Mesendoderm (in vitro differentiated cells): ENCODE data around the gene NSL1.

Source experiments
- DNase-seq: peaks from one replicate; pipeline ENCODE4 v3.0.0; 2013
- H2AK5ac ChIP-seq: 2 replicates; pipeline ENCODE4 v1.6.1; 2013; ENCODE audit warnings: low read length, inconsistent platforms
- H2BK120ac ChIP-seq: 2 replicates; pipeline ENCODE4 v1.6.1; 2013; ENCODE audit warnings: low read depth, mild to moderate bottlenecking, low read length, moderate library complexity, mixed read lengths
- H2BK15ac ChIP-seq: replicated peaks from 2 replicates; pipeline ENCODE4 v1.6.1; 2013; ENCODE audit warnings: low read depth, mild to moderate bottlenecking, moderate library complexity
- H2BK5ac ChIP-seq: 2 replicates; pipeline ENCODE4 v1.6.1; 2013; ENCODE audit warnings: low read length, inconsistent platforms
- H3K18ac ChIP-seq: 2 replicates; pipeline ENCODE4 v1.6.1; 2013; ENCODE audit warnings: mild to moderate bottlenecking, low read length, mixed read lengths
- H3K23ac ChIP-seq: one replicate; pipeline ENCODE4 v1.6.1; 2013; ENCODE audit warnings: low read length
- H3K27ac ChIP-seq: 2 replicates; pipeline ENCODE4 v1.5.1; 2013; ENCODE audit warnings: low read depth, mild to moderate bottlenecking, inconsistent platforms, low read length, moderate library complexity
- H3K27me3 ChIP-seq: 2 replicates; pipeline ENCODE4 v1.6.1; 2013; ENCODE audit warnings: low read length, control low read depth, mild to moderate bottlenecking, inconsistent platforms; ENCODE audit not compliant: insufficient read depth, poor library complexity
- H3K36me3 ChIP-seq: 2 replicates; pipeline ENCODE4 v1.6.1; 2013; ENCODE audit warnings: low read length, inconsistent platforms; ENCODE audit not compliant: control insufficient read depth, insufficient read depth
- H3K4ac ChIP-seq: one replicate; pipeline ENCODE4 v1.6.1; 2013; ENCODE audit warnings: low read depth, mild to moderate bottlenecking, low read length, moderate library complexity
- H3K4me1 ChIP-seq: 2 replicates; pipeline ENCODE4 v1.6.1; 2013; ENCODE audit warnings: low read depth, low read length, inconsistent platforms; ENCODE audit not compliant: control insufficient read depth
- H3K4me2 ChIP-seq: 2 replicates; pipeline ENCODE4 v1.6.1; 2013; ENCODE audit warnings: low read length
- H3K4me3 ChIP-seq: 2 replicates; pipeline ENCODE4 v1.5.1; 2013; ENCODE audit warnings: mild to moderate bottlenecking, low read length
- H3K56ac ChIP-seq: one replicate; pipeline ENCODE4 v1.6.1; 2013; ENCODE audit warnings: low read length
- H3K79me1 ChIP-seq: 2 replicates; pipeline ENCODE4 v1.6.1; 2013; ENCODE audit warnings: low read length, inconsistent platforms
- H3K79me2 ChIP-seq: 2 replicates; pipeline ENCODE4 v1.6.1; 2013; ENCODE audit warnings: mild to moderate bottlenecking, low read length; ENCODE audit not compliant: control insufficient read depth, insufficient read depth
- H3K9ac ChIP-seq: 2 replicates; pipeline ENCODE4 v1.6.1; 2013; ENCODE audit warnings: low read length, inconsistent platforms
- H4K5ac ChIP-seq: one replicate; pipeline ENCODE4 v1.6.1; 2013; ENCODE audit warnings: low read length
- H4K8ac ChIP-seq: one replicate; pipeline ENCODE4 v1.6.1; 2013; ENCODE audit warnings: low read depth, mild to moderate bottlenecking, control low read depth, low read length, moderate library complexity
- WGBS: extraction: QIAGEN DNeasy Blood & Tissue Kit; methylation state at CpG from one replicate; pipeline ENCODE4 v1.1.7; 2013; ENCODE audit warnings: low lambda C conversion rate, missing lambda C conversion rate; ENCODE audit not compliant: insufficient coverage; ENCODE audit errors: extremely low coverage; 5-methylcytosine and 5-hydroxymethylcytosine counted together

The NSL1 gene

DNA sequence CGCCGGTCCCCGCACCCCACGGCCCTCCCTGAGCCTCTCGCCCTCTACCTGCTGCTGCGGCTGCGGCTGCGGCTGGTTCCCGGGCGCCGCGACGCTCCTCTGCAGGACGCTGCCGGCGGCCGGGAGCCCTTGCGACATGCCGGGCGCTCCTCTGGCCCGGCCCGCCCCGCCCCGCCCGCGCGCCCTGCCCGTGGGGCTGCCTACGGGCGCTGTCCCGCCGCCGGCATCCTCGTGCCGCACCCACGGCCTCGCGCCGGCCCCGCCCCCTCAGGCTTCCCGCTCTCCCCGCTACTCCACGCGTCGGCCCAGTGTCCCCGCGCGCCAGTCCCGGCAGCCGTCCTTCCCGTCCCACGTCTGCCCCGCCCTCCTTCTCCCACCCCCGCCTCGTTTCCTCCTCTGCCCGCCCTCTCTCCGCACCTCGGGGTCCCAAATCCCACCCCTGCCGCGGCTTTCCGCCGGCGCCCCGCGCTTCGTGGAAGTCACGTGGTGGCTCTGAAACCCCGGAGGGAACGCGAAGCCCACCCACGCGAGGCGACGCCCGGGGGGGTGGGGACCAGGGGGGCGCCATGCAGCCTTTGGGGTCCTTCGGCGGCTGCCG is 91.9 kb downstream of the NSL1 start, which contains the start of gene BATF3:
Gene BATF3, minus strand, starts transcription at position 216 of the 598 bp plus-strand sequence. Its CDS starts 78 bp downstream, at position 138.
- Histone ChIP-seq H2BK120ac (no peak within 1 kb of the TSS), H3K4me2 (peak within 1 kb of the TSS; percentile 43), H3K4me3 (no peak within 1 kb of the TSS), H2AK5ac (no peak within 1 kb of the TSS), H4K5ac (no peak within 1 kb of the TSS), H3K79me2 (no peaks in the 10 kb centered on the region), H3K56ac (peak within 1 kb of the TSS; percentile 59), H3K4me1 (peaks cover 2% of the 10 kb centered on the region), H3K79me1 (no peaks in the 10 kb centered on the region), H2BK5ac (no peak within 1 kb of the TSS), H3K9ac (no peak within 1 kb of the TSS), H3K4ac (no peak within 1 kb of the TSS), H3K18ac (peak within 1 kb of the TSS; percentile 24), H3K27me3 (peaks cover 12% of the 10 kb centered on the region), H3K36me3 (no peaks in the 10 kb centered on the region), H3K23ac (peak within 1 kb of the TSS; percentile 85), H4K8ac (no peak within 1 kb of the TSS), H3K27ac (no peak within 1 kb of the TSS), H2BK15ac (no peak within 1 kb of the TSS)
- WGBS, result no CpG with 5 or more reads among the region's 79 CpGs
- no peak for DNase-seq

GRCh38 chr1:212699104-212699624 is 92.4 kb downstream of the NSL1 start:
- Histone ChIP-seq H2BK5ac (no peak overlapping the region), H3K4me3 (no peak overlapping the region), H4K5ac (no peak overlapping the region), H2BK15ac (no peak overlapping the region), H3K18ac (no peak overlapping the region), H3K23ac (no peak overlapping the region), H3K36me3 (no peaks in the 10 kb centered on the region), H2BK120ac (no peak overlapping the region), H3K9ac (no peak overlapping the region), H3K79me2 (no peaks in the 10 kb centered on the region), H3K4ac (no peak overlapping the region), H4K8ac (no peak overlapping the region), H3K4me2 (peak overlapping the region; percentile 13), H3K79me1 (no peaks in the 10 kb centered on the region), H3K27me3 (peaks cover 12% of the 10 kb centered on the region), H2AK5ac (no peak overlapping the region), H3K4me1 (peaks cover 2% of the 10 kb centered on the region), H3K27ac (no peak overlapping the region), H3K56ac (peak overlapping the region; percentile 59)
- WGBS, result no CpG with 5 or more reads among the region's 42 CpGs
- peak; percentile 81 for DNase-seq

GRCh38 chr1:212698467-212699103 is 93.0 kb downstream of the NSL1 start:
- no peaks in the 10 kb centered on the region for H3K36me3 ChIP-seq
- no peak overlapping the region for H2AK5ac ChIP-seq
- H3K56ac ChIP-seq, result no peak overlapping the region
- no peak overlapping the region for H3K23ac ChIP-seq
- WGBS, result no CpG with 5 or more reads among the region's 12 CpGs
- peaks cover 12% of the 10 kb centered on the region for H3K27me3 ChIP-seq
- H3K9ac ChIP-seq, result no peak overlapping the region
- no peak overlapping the region for H2BK120ac ChIP-seq
- no peaks in the 10 kb centered on the region for H3K79me2 ChIP-seq
- DNase-seq, result peak; percentile 73
- H2BK15ac ChIP-seq, result no peak overlapping the region
- H3K4me1 ChIP-seq, result peaks cover 2% of the 10 kb centered on the region
- H3K4me3 ChIP-seq, result no peak overlapping the region
- no peak overlapping the region for H3K27ac ChIP-seq
- no peak overlapping the region for H4K5ac ChIP-seq
- H2BK5ac ChIP-seq, result no peak overlapping the region
- no peak overlapping the region for H3K4ac ChIP-seq
- peak overlapping the region; percentile 13 for H3K4me2 ChIP-seq
- H4K8ac ChIP-seq, result no peak overlapping the region
- H3K79me1 ChIP-seq, result no peaks in the 10 kb centered on the region
- H3K18ac ChIP-seq, result no peak overlapping the region

DNA sequence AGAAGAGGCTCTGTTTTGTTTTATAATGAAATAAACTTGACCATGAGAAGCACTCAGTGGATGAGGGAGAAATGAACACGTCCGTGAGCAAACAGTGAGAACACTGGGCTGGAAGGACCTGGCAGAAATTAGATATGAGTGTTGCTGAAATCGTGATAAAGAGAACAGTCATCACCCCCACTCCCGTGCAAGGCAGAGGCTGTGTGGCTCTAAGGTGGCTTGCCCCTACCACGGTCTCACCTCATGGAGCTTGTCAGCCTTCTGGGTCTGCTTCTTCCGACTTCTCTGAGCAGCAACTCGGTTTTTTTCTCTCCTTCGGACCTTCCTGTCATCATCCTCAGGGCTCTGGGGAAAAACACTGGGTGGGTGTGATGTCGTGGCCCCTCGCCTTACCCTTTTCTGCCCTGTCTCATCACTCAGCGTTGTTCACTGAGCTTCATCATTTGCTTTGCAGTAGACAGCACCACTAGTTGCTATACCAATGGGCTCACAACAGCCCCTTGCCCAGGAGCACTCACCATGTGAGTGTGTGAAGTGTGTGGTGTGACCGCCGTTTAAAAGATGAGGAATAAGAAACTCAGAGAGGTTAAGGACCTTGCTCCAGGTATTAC is 94.8 kb downstream of the NSL1 start:
- H3K27me3 ChIP-seq, result peaks cover 12% of the 10 kb centered on the region
- WGBS, result no CpG with 5 or more reads among the region's 13 CpGs

DNA sequence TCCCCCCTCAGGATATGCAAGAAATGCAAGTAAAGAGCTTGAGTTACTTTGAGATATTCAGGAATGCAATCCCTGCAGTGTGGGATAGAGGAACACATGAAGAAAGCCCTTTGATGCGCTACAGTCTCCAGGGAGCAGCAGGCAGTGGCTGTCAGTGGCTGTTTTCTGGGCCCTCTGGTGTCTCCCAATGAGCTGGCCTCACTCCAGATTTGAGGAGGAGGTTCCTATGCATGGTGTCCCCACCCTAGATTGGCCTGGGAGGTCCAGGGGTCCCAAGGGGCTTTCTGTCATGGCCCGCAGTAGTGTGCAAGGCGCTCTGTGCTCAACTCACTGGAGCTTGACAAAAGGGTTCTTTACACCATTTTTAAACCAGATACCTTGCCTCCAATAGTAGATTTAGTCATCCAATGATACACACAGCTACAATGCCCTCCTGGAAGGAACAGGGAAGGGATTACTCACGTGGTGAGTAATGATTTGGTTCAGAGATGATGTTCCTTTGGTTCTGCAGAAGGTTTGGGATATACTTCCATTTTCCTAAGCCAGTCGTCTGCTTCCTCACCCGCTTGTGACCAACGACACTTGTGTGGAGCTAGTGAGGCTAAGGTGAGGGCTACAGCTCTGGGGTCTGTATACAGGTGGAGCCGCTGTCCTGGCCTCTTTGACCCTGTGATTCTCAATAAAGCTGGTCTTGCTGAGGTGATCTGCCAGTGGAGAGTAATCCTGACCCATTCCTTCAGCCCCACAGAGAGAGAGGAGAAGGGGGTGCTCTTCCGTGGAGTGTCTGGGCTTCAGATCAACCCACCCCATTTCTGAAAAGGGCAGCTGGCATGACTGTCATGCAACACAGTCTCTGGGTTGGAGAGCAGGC is 98.6 kb downstream of the NSL1 start:
- Histone ChIP-seq H3K4me2 (no peak overlapping the region), H3K79me2 (no peaks in the 10 kb centered on the region), H3K27me3 (no peaks in the 10 kb centered on the region), H4K8ac (no peak overlapping the region), H3K4me1 (no peaks in the 10 kb centered on the region), H2BK120ac (no peak overlapping the region), H3K56ac (no peak overlapping the region), H3K18ac (no peak overlapping the region), H4K5ac (no peak overlapping the region), H3K4ac (no peak overlapping the region), H3K79me1 (no peaks in the 10 kb centered on the region), H2BK5ac (no peak overlapping the region), H3K4me3 (no peak overlapping the region), H3K36me3 (no peaks in the 10 kb centered on the region), H3K27ac (no peak overlapping the region), H2BK15ac (no peak overlapping the region), H3K9ac (no peak overlapping the region), H3K23ac (no peak overlapping the region), H2AK5ac (no peak overlapping the region)
- no CpG with 5 or more reads among the region's 9 CpGs for WGBS
- peak; percentile 65 for DNase-seq

More for the DNA sequence above, 94.8 kb downstream of the NSL1 start:
- Histone ChIP-seq H3K79me1 (no peaks in the 10 kb centered on the region), H4K5ac (no peak overlapping the region), H2AK5ac (no peak overlapping the region), H3K4me2 (no peak overlapping the region), H3K4me1 (peaks cover 2% of the 10 kb centered on the region), H3K4me3 (no peak overlapping the region), H4K8ac (no peak overlapping the region), H3K79me2 (no peaks in the 10 kb centered on the region), H3K36me3 (no peaks in the 10 kb centered on the region), H3K56ac (no peak overlapping the region), H3K4ac (no peak overlapping the region), H3K23ac (no peak overlapping the region), H3K18ac (no peak overlapping the region), H2BK5ac (no peak overlapping the region), H2BK15ac (no peak overlapping the region), H3K27ac (no peak overlapping the region), H2BK120ac (no peak overlapping the region), H3K9ac (no peak overlapping the region)
- no peak for DNase-seq
